NCI-H2196 (cell line): Measurements from ENCODE around the gene MEG3.

Experiments used
- DNase-seq: peaks from one replicate; lab custom pipeline; 2025; ENCODE audit not compliant: unreplicated experiment; lab: John Stamatoyannopoulos, UW

MEG3 gene

GRCh38 chr14:100880271-100881101 is 54.6 kb downstream of the MEG3 start:
- no peak for DNase-seq

DNA sequence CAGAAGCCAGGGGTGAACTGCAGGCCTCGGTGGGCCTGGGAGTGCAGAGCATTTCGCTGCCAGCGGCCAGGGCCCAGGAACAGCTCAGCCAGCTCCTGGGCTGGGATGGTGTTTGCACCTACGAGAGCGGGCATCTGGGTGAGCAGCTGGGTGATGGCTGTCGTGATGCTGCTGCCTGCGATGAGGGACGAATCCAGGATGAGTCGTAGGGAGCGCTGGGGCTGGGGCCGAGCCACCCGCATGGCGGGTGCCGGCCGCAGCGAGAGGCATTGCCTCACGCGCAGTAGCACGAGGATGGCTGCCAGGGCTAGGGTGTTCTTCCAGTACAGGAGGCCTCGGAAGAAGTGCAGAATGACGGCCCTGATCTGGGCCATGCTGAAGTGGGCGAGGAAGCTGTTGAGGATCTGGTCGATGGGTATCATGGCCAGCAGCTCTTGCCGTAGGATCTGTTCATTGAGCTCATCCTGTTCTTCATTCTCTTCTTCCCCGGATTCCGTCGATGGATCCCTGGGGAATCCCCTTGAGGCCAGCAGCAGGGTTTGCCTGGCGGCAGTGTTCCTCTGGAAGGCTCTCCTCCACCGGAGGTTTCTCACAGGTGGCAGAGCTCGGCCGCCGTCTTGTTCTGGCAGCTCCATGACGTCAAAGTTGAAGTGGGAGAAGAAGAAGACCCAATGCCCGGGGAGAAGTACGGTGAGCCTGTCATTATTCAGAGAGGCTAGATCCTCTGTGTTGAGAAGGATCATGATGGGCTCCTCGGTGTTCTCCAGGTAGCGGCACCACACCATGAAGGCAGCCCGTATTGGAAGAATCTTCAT is 55.5 kb downstream of the MEG3 start:
- DNase-seq: no peak

DNA sequence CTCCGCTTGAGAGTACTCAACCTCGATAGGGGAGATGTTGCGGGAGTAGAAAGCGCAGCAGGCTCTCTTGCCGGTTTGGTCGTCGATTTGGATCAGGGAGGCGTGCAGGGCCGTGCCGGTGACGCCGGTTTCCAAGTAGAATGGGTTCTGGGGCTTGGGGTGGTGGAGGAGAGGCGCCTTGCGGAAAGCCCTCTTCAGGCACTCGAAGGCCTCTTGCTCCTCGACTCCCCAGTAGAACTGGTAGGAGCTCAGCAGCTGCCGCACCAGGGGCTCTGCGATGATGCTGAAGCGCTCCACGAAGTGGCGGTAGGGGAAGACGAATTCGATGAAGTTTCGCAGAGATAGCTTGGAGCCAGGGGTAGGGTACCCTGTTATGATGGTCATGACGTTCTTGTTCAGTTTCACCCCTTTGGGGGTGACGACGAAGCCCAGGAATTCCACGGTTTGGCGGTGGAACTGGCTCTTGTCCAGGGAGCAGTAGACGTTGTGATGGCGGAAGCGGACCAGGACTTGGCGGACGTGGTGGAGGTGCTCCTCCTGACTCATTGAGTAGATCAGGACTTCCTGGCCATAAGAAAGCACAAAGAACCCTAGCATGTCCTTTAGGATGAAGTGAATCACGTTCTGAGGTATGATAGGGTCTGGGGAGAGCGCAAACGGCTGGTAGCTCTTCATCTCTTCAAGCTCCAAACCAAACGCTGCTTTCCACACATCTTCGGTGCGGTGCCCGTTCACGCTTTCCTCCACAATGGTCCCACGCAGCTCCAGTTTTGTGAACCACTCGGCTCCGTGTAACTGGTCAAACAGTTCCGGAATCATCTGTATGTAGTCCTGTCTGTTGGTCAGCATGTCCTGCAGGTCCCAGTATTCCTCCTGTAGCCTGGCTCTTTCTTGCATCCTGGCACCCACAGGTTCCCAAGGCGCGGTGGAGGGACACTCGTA is 56.4 kb downstream of the MEG3 start:
- DNase-seq: no peak

GRCh38 chr14:100882991-100883788 is 57.3 kb downstream of the MEG3 start:
- no peak for DNase-seq

- DNase-seq: no peak
These were observed 57.8 kb downstream of the MEG3 start for GRCh38 chr14:100883789-100884101.

GRCh38 chr14:100884456-100884855 is 58.5 kb downstream of the MEG3 start:
- no peak for DNase-seq

DNA sequence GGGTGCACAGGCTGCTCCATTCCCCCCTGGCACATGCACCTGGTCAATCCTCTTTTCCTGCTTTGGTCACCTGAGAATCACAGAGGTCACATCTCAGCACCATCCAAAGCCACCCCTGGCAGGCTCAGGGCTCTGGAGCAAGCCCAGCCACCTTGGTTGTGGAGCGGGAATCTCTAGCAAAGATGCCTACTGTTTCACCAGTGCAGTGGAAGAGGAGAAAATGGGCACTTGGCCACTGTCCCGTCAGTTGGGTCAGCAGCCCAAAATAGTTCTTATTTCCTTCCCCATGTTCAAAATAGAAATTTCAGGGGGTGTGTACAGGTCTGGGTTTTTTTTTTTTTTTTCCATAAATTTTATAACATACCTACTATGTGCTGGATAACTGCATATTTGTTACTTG is 59.3 kb downstream of the MEG3 start:
- no peak for DNase-seq

DNA sequence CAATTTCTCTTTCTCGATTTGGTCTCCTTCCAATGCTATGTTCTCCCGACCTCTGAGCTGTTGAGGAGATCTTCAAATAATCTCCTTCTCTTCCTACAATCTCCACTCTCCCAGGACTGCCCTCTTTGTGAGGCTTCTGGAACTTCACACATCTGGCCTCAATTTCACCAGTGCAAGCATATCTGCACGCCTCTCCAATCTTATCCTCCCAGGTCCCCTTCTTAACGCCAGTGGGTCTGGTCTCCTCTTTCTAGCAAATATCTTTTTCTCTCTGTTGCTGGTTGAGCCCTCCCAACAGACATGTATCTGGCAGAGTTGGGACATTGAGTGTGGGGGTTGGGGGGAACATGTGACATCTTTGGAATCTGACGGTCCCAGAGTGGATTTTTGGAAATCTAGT is 59.7 kb downstream of the MEG3 start:
- no peak for DNase-seq

DNA sequence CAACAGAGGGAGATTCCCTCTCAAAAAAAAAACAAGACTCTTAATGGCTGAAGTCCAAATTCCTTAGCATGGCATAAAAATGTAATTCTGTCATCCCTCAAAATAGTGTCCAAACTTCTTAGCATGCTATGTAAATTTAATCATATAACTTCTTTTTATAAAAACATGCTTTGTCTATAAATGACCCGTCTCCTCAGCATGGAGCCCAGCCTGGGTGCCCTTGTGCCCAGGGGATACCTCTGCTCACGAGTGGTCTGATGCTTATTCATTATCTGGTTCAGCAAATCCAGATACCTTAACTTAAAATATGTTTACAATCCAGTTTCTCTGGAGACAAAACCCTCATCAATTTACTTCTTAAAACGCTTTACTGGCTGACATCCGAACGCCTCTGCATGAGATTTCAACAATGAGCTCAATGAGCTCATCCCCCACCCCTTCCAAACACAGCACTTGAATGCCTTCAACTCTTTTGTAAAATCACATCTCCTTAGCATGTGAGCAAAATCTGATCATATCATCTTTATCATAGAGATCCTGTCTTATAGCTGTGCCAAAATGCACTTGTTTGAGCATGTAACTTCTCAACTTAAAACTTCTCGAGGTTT is 61.9 kb downstream of the MEG3 start:
- no peak for DNase-seq

DNA sequence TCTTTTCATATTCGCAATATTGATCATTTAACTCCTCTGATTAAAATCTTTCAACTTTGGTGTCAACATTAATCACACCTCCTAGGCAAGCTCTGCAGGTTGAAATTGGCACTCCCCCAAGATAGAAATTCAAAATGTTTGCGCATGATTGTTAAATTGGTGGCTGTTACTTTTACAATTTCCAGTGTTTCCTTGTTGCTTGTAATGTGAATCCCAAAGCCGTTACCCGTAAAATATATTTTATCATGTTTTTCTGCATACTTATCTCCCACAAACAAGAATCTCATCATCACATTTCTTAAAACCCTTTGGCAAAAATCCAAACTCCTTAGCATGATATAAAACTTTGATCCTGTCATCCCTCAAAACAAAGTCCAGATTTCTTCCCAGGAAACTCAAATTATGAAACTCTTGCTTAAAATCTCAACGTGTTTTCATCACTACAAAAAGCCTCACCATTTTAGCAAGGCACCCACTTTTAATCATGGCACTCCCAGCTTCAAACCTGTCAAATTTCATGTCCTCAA is 62.9 kb downstream of the MEG3 start:
- no peak for DNase-seq

DNA sequence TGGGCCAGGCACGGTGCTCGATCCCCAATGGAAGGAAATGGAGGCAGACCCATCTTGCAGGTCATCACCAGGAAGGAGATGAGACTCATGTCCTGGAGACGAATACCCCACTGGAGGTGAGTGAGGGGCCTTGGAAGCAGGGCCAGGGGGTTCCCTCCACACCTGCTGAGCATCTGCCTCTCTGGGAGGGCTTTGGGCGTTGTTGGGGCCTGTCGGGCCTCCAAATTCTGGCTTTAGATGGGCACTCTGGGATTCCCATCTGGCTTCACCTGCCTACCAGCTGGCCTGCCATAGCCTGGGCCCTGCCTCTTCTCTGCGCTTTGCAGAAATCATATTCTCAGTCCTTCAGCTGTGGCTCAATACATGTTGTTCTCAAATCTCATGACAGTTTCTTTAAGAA is 63.7 kb downstream of the MEG3 start:
- DNase-seq: no peak

- DNase-seq: no peak
These were observed 64.3 kb downstream of the MEG3 start for GRCh38 chr14:100890061-100890850.

DNA sequence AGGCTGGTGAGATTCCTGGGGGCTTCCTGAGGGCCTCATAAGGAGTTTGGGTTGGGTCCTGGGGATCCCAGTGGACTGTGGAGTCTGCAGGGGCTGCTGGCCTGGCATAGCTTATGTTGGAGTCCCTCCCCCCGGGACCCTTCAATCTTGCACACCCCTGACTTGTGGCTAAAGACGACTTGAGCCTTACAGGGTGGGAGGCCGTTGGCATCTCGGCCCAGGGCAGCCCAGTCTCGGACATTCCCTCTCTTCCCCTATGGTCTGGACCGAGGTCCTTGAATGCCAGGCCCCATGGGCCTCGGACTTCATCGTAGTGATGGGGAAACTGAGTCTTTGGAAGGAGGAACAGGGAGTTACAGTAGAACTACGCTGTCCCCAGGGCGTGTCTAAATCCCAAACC is 65.1 kb downstream of the MEG3 start:
- no peak for DNase-seq

DNA sequence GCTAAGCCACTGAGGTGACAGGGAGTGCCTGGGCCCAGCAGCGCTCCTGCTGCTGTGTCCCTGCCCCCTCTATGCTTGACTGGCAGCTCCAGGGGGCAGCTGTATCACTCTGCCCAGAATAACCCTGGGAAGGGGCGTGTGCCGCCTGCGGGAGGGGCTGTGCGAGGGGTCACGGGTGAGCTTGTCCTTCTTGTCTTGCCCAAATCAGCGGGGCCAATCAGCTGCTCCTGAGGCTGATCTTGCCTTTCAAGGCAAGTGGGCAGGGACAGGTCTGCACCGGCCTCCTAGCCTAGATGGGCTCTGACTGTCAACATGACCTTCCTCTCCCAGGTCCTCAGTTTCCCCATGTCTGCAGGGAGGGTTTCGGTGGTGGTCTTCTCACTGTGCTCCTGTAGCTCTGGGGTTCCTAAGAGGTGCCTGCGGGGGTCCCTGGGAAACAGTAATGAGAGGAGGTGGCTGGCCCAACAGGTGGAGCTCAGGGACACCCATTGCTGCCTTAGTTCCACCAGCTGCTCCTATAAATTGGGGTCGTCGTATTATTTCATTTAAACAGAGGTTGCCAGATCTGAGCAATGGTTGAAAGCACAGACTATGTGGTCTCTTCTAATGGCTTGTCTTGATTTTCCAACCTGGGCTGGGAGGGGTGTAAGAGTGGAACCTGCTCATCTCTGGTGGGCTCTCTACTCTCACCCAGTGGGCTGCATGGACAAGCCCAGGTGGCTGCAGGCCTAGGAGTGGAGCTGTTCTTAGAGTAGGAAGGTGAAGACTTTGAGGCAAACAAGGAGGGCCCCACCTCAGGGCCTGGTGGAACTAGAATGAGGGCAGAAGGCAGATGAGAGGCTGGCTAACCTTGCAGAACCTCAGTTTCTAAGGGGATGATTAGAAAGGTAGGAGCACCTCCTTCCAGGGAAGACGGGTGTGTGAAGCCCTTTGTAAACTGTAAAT is 65.9 kb downstream of the MEG3 start:
- no peak for DNase-seq

- DNase-seq: no peak
These were observed 66.7 kb downstream of the MEG3 start for GRCh38 chr14:100892496-100893227.

- no peak for DNase-seq
These were observed 67.3 kb downstream of the MEG3 start for GRCh38 chr14:100893228-100893601.

DNA sequence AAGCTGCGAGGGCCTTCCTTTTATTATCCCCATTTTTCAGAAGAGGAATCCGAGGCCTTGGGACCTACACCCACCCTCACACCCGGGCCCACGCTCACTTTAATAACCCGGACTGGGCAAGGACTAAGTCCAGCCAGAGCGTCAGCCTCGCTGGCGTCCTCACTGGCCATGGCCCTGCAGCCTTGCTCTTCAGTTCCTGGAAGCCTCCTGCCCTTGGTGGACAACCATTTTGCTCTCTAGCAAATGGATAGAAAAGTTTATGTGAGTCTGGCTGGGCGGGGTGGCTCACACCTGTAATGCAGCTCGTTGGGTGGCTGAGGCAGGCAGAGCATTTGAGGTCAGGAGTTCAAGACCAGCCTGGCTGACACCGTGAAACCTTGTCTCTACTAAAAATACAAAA is 67.8 kb downstream of the MEG3 start:
- no peak for DNase-seq
